H1 (cell line): ENCODE data around the gene OR2AJ1. TPM values are rescaled to one million over a fixed set of nuclear protein-coding genes. Genes with fewer than 3 reads are reported as not detected.

ENCODE experiments used
- ASH2L ChIP-seq: fragments of 200-600, 300-600 bp; sonication (generic); IDR thresholded peaks from one replicate; pipeline ENCODE4 v1.7.1; 2017; ENCODE audit warnings: low read length
- CREB1 ChIP-seq: IDR thresholded peaks from 2 replicates; pipeline ENCODE4 v1.6.1; 2012; ENCODE audit warnings: inconsistent platforms
- EGR1 ChIP-seq: IDR thresholded peaks from 2 replicates; pipeline ENCODE4 v1.6.1; 2011; ENCODE audit warnings: low read depth, low read length, borderline replicate concordance
- EP300 ChIP-seq, 2 experiments: IDR thresholded peaks; 1 replicate in 1 of 2; 2 replicates in 1 of 2; pipeline ENCODE4 v1.6.1; 2011 to 2012; ENCODE audit warnings: low read depth in 2 of 2, low read length in 2 of 2, mild to moderate bottlenecking in 2 of 2, borderline replicate concordance in 1 of 2, inconsistent platforms in 1 of 2, moderate library complexity in 1 of 2
- FOSL1 ChIP-seq: IDR thresholded peaks from 2 replicates; pipeline ENCODE4 v1.6.1; 2011; ENCODE audit warnings: mild to moderate bottlenecking, low read depth, low read length, moderate library complexity; ENCODE audit not compliant: insufficient read depth
- HDAC6 ChIP-seq: IDR thresholded peaks from one replicate; pipeline ENCODE4 v1.7.1; 2012; ENCODE audit warnings: low read depth, mild to moderate bottlenecking, inconsistent platforms, low read length, moderate library complexity
- MAFK ChIP-seq: IDR thresholded peaks from 2 replicates; pipeline ENCODE4 v1.6.1; 2012; ENCODE audit warnings: low read depth, mild to moderate bottlenecking, improper control_type of control experiment, low read length
- RFX5 ChIP-seq: IDR thresholded peaks from 2 replicates; pipeline ENCODE4 v1.6.1; 2011; ENCODE audit warnings: low read depth, low read length, improper control_type of control experiment, borderline replicate concordance
- SIRT6 ChIP-seq: IDR thresholded peaks from one replicate; pipeline ENCODE4 v1.7.1; 2012; ENCODE audit warnings: low read length, inconsistent platforms
- polyA plus RNA-seq, 7 experiments: library from polyadenylated mRNA; depleted of rRNA in 3 of 7; stranded (reverse) in 5 of 7; unstranded in 2 of 7; fragments of >200 nt in 5 of 7; fragments of 200-250 nt in 2 of 7; gene quantifications; 1 replicate in 5 of 7; 2 replicates in 1 of 7; 4 replicates in 1 of 7; pipeline versions ENCODE4 v1.2.1 to v1.2.3, GENCODE V29; 2011 to 2013; ENCODE audit warnings: missing spikeins in 2 of 7, mixed read lengths in 2 of 7
- total RNA-seq: library from RNA; stranded (reverse); fragmentation: NEBNext Ultra II Directional; extraction: Animal tissue kit (Norgen Biotek cat#: 25700); gene quantifications from 2 replicates; pipeline ENCODE4 v1.2.1, GENCODE V29; 2021

OR2AJ1 gene
- total and polyA plus RNA-seq, 2 of the 8 experiments (the other 6 are each of a cell fraction or from before 2014, with no cell fraction given) = not detected

GRCh38 chr1:247904122-247904521, 20.6 kb upstream of the OR2AJ1 start (continued):
- TF ChIP-seq FOSL1 (no peak), MAFK (no peak), ASH2L (no peak), EP300 (IDR thresholded peaks at IDR 0.05; ENCODE audit: borderline replicate concordance in 1 of 2, low read depth in 2 of 2, low read length in 2 of 2) (no peak), RFX5 (no peak), CREB1 (no peak), SIRT6 (no peak), EGR1 (no peak), HDAC6 (no peak)
- TF ChIP-seq, all 59 proteins: peak for 0
